ENCODE results near the gene PLCD3.
A peak's percentile ranks its signal among the peaks of the same experiment; 100 is the strongest.

Gene PLCD3

GRCh38 chr17:45096141-45096540 lies 36.2 kb downstream of the PLCD3 start:
- DNase-seq: no peak
- TF ChIP-seq CTCF (IDR thresholded peaks at IDR 0.05): peak; percentile 43
- H3K9me3 Mint-ChIP-seq: no peaks in the 10 kb centered on the region
- H3K27ac Mint-ChIP-seq: peak overlapping the region; percentile 5
- peaks cover 2% of the 10 kb centered on the region for H3K27me3 Mint-ChIP-seq (ENCODE audit: low read depth, poor library complexity)
- H3K4me3 Mint-ChIP-seq: no peak overlapping the region
- H3K36me3 Mint-ChIP-seq (ENCODE audit: low read depth): peaks cover 63% of the 10 kb centered on the region
- no peaks in the 10 kb centered on the region for H3K4me1 Mint-ChIP-seq

GRCh38 chr17:45093444-45094110 lies 38.7 kb downstream of the PLCD3 start:
- no peaks in the 10 kb centered on the region for H3K4me1 Mint-ChIP-seq
- H3K9me3 Mint-ChIP-seq: no peaks in the 10 kb centered on the region
- H3K27me3 Mint-ChIP-seq (ENCODE audit: low read depth, poor library complexity): peaks cover 2% of the 10 kb centered on the region
- peaks cover 69% of the 10 kb centered on the region for H3K36me3 Mint-ChIP-seq (ENCODE audit: low read depth)
- DNase-seq: no peak
- TF ChIP-seq CTCF (IDR thresholded peaks at IDR 0.05): no peak
- H3K4me3 Mint-ChIP-seq: no peak overlapping the region
- no peak overlapping the region for H3K27ac Mint-ChIP-seq

DNA sequence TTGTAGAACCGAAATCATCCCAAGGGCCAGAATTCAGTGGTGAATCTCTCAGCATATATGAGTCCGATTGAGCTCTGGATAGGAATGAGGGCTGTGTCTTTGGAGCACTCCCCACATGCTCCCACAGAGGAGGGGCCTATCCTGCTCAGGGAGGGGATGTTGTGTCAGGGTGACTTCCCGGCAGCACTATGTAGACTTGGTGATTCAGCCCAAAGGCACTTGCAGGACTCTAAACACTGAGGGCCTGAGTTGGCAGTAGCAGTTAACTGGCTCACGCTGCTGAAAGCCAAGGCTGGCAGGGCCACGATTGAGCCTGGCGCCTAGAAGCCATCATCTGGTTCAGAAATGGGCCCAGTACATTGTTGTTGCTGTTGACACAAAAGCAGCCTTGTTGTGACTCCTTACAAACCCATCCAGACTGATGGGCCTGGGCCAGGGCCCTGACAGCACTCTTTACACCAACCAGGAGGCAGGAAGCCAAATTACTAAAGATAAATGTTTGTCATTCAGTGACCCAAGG lies 39.3 kb downstream of the PLCD3 start:
- Mint-ChIP-seq H3K36me3 (ENCODE audit: low read depth) (peaks cover 69% of the 10 kb centered on the region), H3K27me3 (ENCODE audit: low read depth, poor library complexity) (peaks cover 2% of the 10 kb centered on the region), H3K4me3 (no peak overlapping the region), H3K4me1 (no peaks in the 10 kb centered on the region), H3K9me3 (no peaks in the 10 kb centered on the region), H3K27ac (no peak overlapping the region)
- no peak for DNase-seq
- no peak for TF ChIP-seq CTCF (IDR thresholded peaks at IDR 0.05)

DNA sequence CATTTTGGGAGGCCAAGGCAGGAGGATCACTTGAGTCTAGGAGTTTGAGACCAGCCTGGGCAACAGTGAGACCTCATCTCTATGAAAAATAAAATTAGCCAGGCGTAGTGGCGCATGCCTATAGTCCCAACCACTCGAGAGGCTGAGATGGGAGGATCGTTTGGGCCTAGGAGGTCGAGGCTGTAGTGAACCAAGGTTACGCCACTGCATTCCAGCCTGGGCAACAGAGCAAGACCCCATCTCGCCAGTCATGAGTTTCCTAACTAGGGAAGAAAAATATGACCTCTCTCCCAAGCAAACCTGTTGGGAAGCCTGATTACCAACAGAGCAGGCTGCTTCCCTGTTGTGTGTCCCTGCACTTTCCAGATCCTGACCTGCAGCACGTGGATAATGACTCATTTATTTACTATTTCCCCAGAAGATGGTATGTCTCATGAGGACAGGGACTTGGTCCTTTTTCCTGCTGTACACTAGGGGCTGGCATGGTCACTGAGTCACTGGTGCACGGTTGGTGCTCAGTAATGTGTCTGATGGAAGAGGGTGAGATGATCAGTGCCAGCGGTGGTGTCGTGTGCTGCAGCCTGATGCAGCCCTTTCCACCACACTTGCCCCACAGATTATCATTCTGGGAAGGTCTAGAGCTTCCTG lies 40.4 kb downstream of the PLCD3 start:
- Mint-ChIP-seq H3K4me1 (no peaks in the 10 kb centered on the region), H3K36me3 (ENCODE audit: low read depth) (peaks cover 72% of the 10 kb centered on the region), H3K9me3 (no peaks in the 10 kb centered on the region), H3K27ac (peak overlapping the region; percentile 82), H3K4me3 (no peak overlapping the region), H3K27me3 (ENCODE audit: low read depth, poor library complexity) (peaks cover 2% of the 10 kb centered on the region)
- no peak for DNase-seq
- TF ChIP-seq CTCF (IDR thresholded peaks at IDR 0.05): no peak

DNA sequence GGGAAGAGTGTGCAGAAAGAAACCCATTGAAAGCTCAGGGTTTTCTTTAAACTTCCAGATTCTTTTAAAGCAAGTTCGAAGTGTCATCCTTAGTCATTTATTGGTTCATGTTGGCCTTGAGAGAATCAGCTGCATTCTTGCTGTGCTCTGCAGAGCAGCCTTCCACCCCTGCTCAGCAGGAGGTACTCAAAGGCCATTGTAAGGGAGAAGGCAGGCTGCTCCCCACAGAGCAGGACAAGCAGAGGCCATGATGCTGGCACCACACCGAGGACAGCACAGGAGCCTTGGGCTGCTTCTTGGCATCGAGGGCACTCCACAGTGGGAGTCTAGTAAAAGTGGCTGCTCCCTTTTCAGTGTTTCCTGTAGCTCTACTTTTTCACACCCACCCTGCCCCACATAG lies 41.6 kb downstream of the PLCD3 start:
- Mint-ChIP-seq H3K9me3 (no peaks in the 10 kb centered on the region), H3K4me1 (no peaks in the 10 kb centered on the region), H3K27ac (peak overlapping the region; percentile 70), H3K4me3 (no peak overlapping the region), H3K36me3 (ENCODE audit: low read depth) (peaks cover 69% of the 10 kb centered on the region), H3K27me3 (ENCODE audit: low read depth, poor library complexity) (peaks cover 2% of the 10 kb centered on the region)
- no peak for TF ChIP-seq CTCF (IDR thresholded peaks at IDR 0.05)
- DNase-seq: no peak

All from nephron progenitor cell (in vitro differentiated cells).